Inferior parietal cortex (tissue), 1 donor: ENCODE data around the gene ANAPC16.
A peak's percentile ranks its signal among the peaks of the same experiment; 100 is the strongest.
"Not testable (repeated sequence)": the region's sequence is repeated elsewhere in the genome, so short reads cannot be mapped to it uniquely, and the experiment has no call there.

Experiments
- DNase-seq: peaks from one replicate; pipeline ENCODE4 v3.0.0-alpha.2; 2016; ENCODE audit errors: extremely low spot score

The ANAPC16 gene

GRCh38 chr10:72215611-72216549 lies at the start of gene ANAPC16, which contains the start of gene ASCC1:
Gene ANAPC16, plus strand, starts transcription at chr10:72216012. Its CDS starts 7,903 bp downstream, at chr10:72223915.
Gene ASCC1, minus strand, starts transcription at chr10:72216276. Its CDS starts 2,978 bp downstream, at chr10:72213298.
- peak; percentile 96 for DNase-seq

- DNase-seq: no peak
Measured at GRCh38 chr10:72167118-72167517, 48.7 kb upstream of the ANAPC16 start.

- DNase-seq: no peak
Measured at GRCh38 chr10:72170263-72170662, 45.5 kb upstream of the ANAPC16 start.

DNA sequence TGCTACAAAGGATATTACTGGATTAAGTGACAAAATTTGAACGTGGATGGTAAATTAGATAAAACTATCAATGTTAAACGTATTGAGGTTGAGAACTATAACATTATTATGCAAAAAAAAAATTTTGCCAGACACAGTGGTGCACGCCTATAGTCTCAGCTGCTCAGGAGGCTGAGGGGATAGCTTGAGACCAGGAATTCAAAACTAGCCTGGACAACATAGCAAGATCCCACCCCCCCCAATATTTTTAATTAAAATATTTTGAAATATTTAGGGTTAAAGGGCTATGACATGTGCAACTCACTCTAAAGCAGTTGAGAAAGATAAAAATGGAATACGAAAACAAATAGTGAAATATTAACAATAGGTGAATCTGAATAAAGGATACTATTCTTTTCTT lies 45.1 kb upstream of the ANAPC16 start:
- DNase-seq: no peak

GRCh38 chr10:72171175-72171630 lies 44.6 kb upstream of the ANAPC16 start:
- no peak for DNase-seq

DNA sequence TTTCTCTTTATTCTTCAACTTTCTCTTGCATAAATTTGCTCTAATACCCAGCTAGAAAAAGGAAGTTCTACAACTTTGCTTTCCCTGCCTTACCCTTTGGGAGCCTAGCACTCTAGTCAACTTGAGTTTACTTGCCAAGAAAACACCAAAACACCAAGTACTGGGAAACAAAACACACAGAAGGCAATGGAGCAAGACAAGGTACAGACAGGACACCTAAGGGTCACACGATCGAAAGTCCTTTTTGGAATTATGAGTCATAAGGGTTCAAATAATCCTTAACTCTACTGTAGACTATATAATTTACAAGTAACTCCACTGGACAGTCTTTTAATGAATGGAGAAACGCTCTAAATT lies 42.6 kb upstream of the ANAPC16 start:
- DNase-seq: no peak

- DNase-seq: no peak
Measured at GRCh38 chr10:72173619-72174296, 42.1 kb upstream of the ANAPC16 start.

DNA sequence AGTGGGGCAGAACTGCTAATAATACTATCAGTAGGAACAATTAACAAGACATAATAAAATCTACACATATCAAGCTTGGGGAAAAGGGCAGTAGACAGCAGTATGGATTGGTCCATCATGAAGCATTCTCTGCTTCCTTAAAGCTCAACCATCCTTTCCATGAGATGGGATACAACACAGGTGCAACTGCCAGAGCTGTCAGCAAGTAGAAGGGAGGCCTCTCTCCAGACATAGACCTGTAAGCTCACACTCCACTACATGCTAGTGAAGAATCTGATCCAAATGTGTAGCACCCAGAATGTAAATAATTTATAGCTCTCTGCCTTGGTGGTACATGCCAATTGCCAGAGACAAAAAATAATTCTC lies 41.5 kb upstream of the ANAPC16 start:
- no peak for DNase-seq

GRCh38 chr10:72175149-72175548 lies 40.7 kb upstream of the ANAPC16 start:
- peak; percentile 27 for DNase-seq

GRCh38 chr10:72176701-72177100 lies 39.1 kb upstream of the ANAPC16 start:
- DNase-seq: no peak

DNA sequence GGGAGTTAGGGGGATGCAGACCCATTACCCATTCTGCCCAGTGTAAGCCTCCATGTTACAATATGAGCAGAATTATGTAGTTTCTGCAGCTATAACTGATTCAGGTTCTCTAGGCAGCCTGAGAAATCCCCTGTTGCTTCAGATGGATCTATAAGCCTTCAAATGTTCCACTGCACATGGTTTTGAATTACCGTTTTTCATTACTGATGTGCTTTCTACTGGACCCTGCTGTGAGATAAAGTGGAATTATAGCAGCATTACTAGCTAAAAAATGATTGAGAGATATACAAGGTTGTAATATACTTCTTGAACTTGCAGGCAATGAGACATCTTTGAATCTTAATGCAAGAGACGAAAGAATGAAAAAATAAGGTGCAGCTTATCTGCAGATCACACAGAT lies 38.4 kb upstream of the ANAPC16 start:
- no peak for DNase-seq

DNA sequence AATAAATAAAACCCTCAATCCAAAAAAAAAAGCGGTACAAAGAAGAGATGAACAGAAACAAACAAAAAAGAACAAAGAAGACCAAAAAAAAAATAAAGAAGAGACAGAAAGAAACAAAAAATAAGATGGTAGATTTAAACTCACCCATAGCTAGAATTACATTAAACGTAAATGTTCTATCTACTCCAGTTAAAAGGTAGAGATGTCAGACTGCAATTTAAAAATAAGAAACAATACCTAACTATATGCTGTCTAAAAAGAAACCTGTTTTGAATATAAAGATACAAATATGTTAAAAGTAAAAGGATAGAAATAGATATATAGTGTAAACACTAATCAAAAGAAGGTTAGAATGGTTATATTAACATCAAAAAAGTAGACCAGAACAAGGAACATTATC lies 31.7 kb upstream of the ANAPC16 start:
- DNase-seq: no peak

DNA sequence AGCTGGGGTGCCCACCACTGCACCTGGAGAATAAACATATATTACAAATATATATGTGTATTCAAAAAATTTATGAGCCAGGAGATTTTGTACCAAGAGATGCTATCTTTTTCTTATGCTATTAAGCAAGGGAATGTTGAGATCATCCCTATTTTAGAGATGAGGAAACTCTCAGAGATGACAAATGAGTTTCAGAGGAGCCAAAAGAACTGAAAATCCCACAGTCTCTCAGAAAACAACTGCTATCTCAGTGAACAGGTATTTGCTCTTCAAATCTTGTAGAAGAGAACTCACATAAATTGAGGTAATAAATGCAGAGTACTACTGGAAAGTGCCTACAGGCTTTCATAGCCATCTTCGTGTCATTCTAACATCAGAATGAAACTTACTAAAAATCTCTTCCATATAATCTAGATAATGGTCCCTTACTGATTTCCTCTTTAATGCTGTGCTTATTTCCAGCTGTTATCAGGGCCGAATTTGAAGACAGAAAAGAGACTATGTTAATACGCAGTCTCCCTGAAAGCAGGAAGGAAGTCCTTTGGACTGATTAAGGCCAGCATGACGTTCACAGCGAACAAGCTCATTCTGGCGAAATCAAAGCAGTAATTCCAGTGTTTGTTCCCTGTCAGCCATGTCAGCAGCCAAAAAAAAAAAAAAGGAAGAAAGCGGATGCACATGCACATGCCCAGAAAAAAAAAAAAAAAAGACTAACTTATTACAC lies 29.4 kb upstream of the ANAPC16 start:
- DNase-seq: no peak

DNA sequence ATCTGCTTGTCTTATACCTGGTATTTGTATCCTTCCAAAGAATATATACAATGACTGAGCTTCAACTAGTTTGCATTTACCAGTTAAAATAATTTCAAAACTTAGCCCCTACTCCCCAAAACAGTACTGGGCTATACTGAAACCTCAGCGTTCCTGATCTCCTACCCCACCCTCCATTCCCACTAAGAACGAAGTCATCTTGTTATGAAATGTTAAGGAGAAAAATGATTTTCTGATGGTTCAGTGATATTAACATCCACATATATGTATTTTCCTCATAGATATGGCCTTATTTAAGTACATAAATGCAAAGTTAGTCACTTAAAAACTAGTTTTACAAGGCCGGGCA lies 28.9 kb upstream of the ANAPC16 start:
- no peak for DNase-seq

- no peak for DNase-seq
Measured at GRCh38 chr10:72194949-72195348, 20.9 kb upstream of the ANAPC16 start.

- DNase-seq: no peak
Measured at GRCh38 chr10:72200883-72201282, 14.9 kb upstream of the ANAPC16 start.

- DNase-seq: no peak
Measured at GRCh38 chr10:72201293-72201692, 14.5 kb upstream of the ANAPC16 start.

GRCh38 chr10:72204296-72204695 lies 11.5 kb upstream of the ANAPC16 start:
- DNase-seq: no peak

DNA sequence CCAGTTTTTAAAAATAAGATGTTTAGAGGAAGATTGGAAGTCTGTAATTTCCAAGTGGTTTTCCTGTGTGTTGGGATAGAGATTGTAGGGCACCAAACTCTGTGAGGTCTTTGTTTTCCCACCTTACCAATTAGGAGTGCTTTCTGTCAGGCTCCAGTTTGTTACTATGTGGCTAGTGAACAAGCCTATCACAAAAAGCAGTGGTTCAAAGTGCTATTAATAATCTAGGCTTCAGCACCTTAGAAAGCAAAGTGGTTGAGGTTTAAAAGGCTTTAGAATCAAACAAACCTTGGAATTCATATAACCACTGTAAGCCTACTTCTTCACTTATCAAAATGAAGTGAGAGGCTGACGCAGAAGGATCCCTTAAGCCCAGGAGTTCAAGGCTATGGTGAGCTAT lies 11.1 kb upstream of the ANAPC16 start:
- DNase-seq: no peak

DNA sequence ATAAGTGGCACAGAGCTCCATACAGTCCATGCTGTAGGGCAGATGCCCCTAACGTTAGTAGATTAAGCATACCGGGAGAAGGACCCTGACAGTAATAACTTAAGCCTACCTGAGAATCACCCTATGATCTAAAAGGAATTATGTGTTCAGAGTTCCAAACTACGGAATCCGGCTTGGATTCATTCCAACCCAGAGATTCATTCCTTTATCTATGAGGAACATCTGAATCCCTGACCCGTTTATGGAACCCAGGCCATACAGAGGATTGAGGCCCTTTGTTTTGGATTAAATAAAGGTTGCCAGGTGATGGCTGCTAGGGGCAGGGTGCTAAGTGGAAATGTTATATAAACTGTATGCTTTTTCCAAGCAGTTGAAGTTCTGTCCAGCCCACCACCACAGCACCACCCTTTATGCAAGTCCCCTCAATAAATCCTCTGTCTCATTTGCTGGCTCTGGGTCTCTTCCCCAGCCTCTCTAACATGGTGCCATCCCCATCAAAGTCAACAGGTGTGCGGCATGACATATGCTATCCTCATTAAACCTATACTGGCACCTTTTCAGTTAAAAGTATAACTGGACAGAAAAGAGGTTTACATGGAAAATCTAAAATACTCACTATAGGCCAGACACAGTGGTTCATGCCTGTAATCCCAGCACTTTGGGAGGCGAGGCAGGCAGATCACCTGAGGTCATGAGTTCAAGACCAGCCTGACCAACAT lies 9.1 kb upstream of the ANAPC16 start:
- DNase-seq: no peak

GRCh38 chr10:72208526-72208925 lies 7.3 kb upstream of the ANAPC16 start:
- not testable (repeated sequence) for DNase-seq

DNA sequence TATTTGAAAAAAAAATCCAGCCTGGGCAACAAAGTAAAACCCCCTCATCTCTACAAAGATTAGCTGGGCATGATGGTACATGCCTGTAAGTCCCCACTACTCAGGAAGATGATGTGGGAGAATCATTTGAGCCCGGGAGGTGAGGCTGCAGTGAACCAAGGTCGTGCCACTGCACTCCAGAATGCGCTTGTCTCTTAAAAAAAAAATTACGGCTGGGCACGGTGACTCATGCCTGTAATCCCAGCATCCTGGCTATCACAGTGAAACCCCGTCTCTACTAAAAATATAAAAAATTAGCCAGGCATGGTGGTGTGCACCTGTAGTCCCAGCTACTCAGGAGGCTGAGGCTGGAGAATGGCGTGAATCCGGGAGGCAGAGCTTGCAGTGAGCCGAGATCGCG lies 4.4 kb upstream of the ANAPC16 start:
- not testable (repeated sequence) for DNase-seq
